ENCODE measurements around the gene PCDH19. TPM values are rescaled to one million over a fixed set of nuclear protein-coding genes. Genes with fewer than 3 reads are reported as not detected.

The PCDH19 gene
- total RNA-seq, 1 donor from 2014 or later: 0.17 TPM

- ATAC-seq (no peak), DNase-seq (no peak)
- Histone ChIP-seq H3K4me3 (no peak overlapping the region), H3K9me3 (no peaks in the 10 kb centered on the region), H3K4me1 (no peaks in the 10 kb centered on the region), H3K36me3 (no peaks in the 10 kb centered on the region), H3K27me3 (no peaks in the 10 kb centered on the region), H3K27ac (no peak overlapping the region)
- no peak for TF ChIP-seq CTCF (IDR thresholded peaks at IDR 0.05)
- intact Hi-C loops (cut with DNase I): no loop called here
These were observed 29.9 kb upstream of the PCDH19 start for GRCh38 chrX:100440006-100440405.

GRCh38 chrX:100435726-100436125, 25.7 kb upstream of the PCDH19 start:
- Histone ChIP-seq H3K9me3 (no peaks in the 10 kb centered on the region), H3K27ac (no peak overlapping the region), H3K4me1 (no peaks in the 10 kb centered on the region), H3K27me3 (no peaks in the 10 kb centered on the region), H3K4me3 (no peak overlapping the region), H3K36me3 (no peaks in the 10 kb centered on the region)
- intact Hi-C loops (cut with DNase I): no loop called here
- no peak for ATAC-seq
- no peak for DNase-seq
- no peak for TF ChIP-seq CTCF (IDR thresholded peaks at IDR 0.05)

GRCh38 chrX:100424012-100424411, 13.9 kb upstream of the PCDH19 start:
- intact Hi-C loops (cut with DNase I): no loop called here

GRCh38 chrX:100418556-100418955, 8.5 kb upstream of the PCDH19 start:
- Histone ChIP-seq H3K9me3 (no peaks in the 10 kb centered on the region), H3K27ac (no peak overlapping the region), H3K4me3 (no peak overlapping the region), H3K27me3 (no peaks in the 10 kb centered on the region), H3K36me3 (no peaks in the 10 kb centered on the region), H3K4me1 (no peaks in the 10 kb centered on the region)
- DNase-seq: no peak
- TF ChIP-seq CTCF (IDR thresholded peaks at IDR 0.05): no peak
- no peak for ATAC-seq
- intact Hi-C loops (cut with DNase I): no loop called here

More at GRCh38 chrX:100424012-100424411, 13.9 kb upstream of the PCDH19 start:
- no peak overlapping the region for H3K4me3 ChIP-seq
- H3K4me1 ChIP-seq: no peaks in the 10 kb centered on the region
- no peak overlapping the region for H3K27ac ChIP-seq
- H3K9me3 ChIP-seq: no peaks in the 10 kb centered on the region
- no peaks in the 10 kb centered on the region for H3K27me3 ChIP-seq
- H3K36me3 ChIP-seq: no peaks in the 10 kb centered on the region
- DNase-seq (no peak), ATAC-seq (no peak)
- no peak for TF ChIP-seq CTCF (IDR thresholded peaks at IDR 0.05)

GRCh38 chrX:100417681-100418080, 7.6 kb upstream of the PCDH19 start:
- intact Hi-C loops (cut with DNase I): no loop called here
- Histone ChIP-seq H3K27ac (no peak overlapping the region), H3K4me1 (no peaks in the 10 kb centered on the region), H3K4me3 (no peak overlapping the region), H3K36me3 (no peaks in the 10 kb centered on the region), H3K27me3 (no peaks in the 10 kb centered on the region), H3K9me3 (no peaks in the 10 kb centered on the region)
- DNase-seq (no peak), ATAC-seq (no peak)
- no peak for TF ChIP-seq CTCF (IDR thresholded peaks at IDR 0.05)

GRCh38 chrX:100413229-100413628, 3.2 kb upstream of the PCDH19 start:
- Histone ChIP-seq H3K4me1 (no peaks in the 10 kb centered on the region), H3K4me3 (no peak overlapping the region), H3K27me3 (no peaks in the 10 kb centered on the region), H3K36me3 (no peaks in the 10 kb centered on the region), H3K27ac (no peak overlapping the region), H3K9me3 (no peaks in the 10 kb centered on the region)
- intact Hi-C loops (cut with DNase I): no loop called here
- TF ChIP-seq CTCF (IDR thresholded peaks at IDR 0.05): peak; percentile 54
- DNase-seq (no peak), ATAC-seq (peak; percentile 68)

All from upper lobe of right lung (tissue), 1 donor.